Tibial artery (tissue), 4 donors: ENCODE results near the gene FAM219A.
"Not testable (repeated sequence)": the region's sequence is repeated elsewhere in the genome, so short reads cannot be mapped to it uniquely, and the experiment has no call there.

Experiments used
- DNase-seq, 2 donors: peaks; one replicate each; pipeline ENCODE4 v3.0.0-alpha.2; 2019
- H3K27ac ChIP-seq, 2 donors: fragments of 200-600 bp; sonication (generic) in 1 of 2; 1 replicate in 1 of 2; 2 replicates in 1 of 2; pipeline ENCODE4 v1.5.1; 2018 to 2019; ENCODE audit warnings: mild to moderate bottlenecking in 1 of 2
- H3K27me3 ChIP-seq, 2 donors: fragments of 200-600 bp; sonication (generic) in 1 of 2; one replicate each; pipeline versions ENCODE4 v1.5.1 to v1.6.0; 2016 to 2019
- H3K36me3 ChIP-seq, 3 donors: fragments of 200-600 bp; sonication (generic) in 2 of 3; one replicate each; pipeline ENCODE4 v1.5.1; 2016 to 2019; ENCODE audit warnings: mild to moderate bottlenecking in 2 of 3
- H3K4me1 ChIP-seq, 4 donors: fragments of 200-600 bp; sonication (generic) in 2 of 4; 1 replicate in 3 of 4; 2 replicates in 1 of 4; pipeline ENCODE4 v1.5.1; 2016 to 2019
- H3K4me3 ChIP-seq, 2 donors: fragments of 200-600 bp; sonication (generic) in 1 of 2; 1 replicate in 1 of 2; 2 replicates in 1 of 2; pipeline ENCODE4 v1.5.1; 2018 to 2019; ENCODE audit warnings: mild to moderate bottlenecking in 2 of 2
- H3K9me3 ChIP-seq, 3 donors: fragments of 200-600 bp; sonication (generic) in 1 of 3; one replicate each; pipeline ENCODE4 v1.5.1; 2016 to 2019
- intact Hi-C: fragments of 100-400 bp; cut with DNase I; formaldehyde crosslinking; loops from one replicate; pipeline ENCODE4 v1.15.0; 2023; ENCODE audit warnings: low total_unique reads
- TF ChIP-seq, protein P1 (sequence below), 2 experiments: fragments of 200-600 bp in 1 of 2; fragments of 450-650 bp in 1 of 2; IDR thresholded peaks; one replicate each; pipeline ENCODE4 v1.5.1; 2017 to 2019; ENCODE audit warnings: antibody characterized with exemption in 2 of 2, mild to moderate bottlenecking in 1 of 2, moderate library complexity in 1 of 2

Gene FAM219A

DNA sequence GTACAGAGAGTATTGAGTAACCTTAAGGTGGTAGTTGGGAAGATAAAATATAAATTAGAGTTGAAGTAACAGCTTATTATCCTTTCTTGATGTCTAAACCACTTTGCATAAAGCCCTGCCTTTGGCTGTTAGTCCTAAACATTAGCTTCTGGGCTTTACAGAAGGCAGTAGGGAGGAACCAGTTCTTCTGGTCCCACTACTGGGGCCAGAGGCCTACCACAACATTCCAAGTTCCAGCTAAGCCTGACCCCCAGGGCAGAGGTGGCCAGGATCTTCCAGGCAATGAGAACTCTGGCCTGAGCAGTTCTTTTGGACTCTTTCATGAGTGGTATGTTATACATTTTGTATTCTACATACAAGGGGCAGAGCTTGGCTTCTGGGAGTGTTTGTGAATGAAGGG, 26.3 kb upstream of the FAM219A start:
- H3K27ac ChIP-seq = no peak overlapping the region
- intact Hi-C loops = no loop called here
- peaks cover 0 to 6% (median 0%) of the 10 kb centered on the region in 4 donors for H3K4me1 ChIP-seq
- no peak for DNase-seq
- H3K4me3 ChIP-seq = no peak overlapping the region
- H3K9me3 ChIP-seq = no peaks in the 10 kb centered on the region
- TF ChIP-seq, protein P1, sequence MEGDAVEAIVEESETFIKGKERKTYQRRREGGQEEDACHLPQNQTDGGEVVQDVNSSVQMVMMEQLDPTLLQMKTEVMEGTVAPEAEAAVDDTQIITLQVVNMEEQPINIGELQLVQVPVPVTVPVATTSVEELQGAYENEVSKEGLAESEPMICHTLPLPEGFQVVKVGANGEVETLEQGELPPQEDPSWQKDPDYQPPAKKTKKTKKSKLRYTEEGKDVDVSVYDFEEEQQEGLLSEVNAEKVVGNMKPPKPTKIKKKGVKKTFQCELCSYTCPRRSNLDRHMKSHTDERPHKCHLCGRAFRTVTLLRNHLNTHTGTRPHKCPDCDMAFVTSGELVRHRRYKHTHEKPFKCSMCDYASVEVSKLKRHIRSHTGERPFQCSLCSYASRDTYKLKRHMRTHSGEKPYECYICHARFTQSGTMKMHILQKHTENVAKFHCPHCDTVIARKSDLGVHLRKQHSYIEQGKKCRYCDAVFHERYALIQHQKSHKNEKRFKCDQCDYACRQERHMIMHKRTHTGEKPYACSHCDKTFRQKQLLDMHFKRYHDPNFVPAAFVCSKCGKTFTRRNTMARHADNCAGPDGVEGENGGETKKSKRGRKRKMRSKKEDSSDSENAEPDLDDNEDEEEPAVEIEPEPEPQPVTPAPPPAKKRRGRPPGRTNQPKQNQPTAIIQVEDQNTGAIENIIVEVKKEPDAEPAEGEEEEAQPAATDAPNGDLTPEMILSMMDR (IDR thresholded peaks at IDR 0.05) = no peak
- no peaks in the 10 kb centered on the region for H3K27me3 ChIP-seq
- no peaks in the 10 kb centered on the region for H3K36me3 ChIP-seq

- H3K36me3 ChIP-seq, H3K9me3 ChIP-seq, H3K27ac ChIP-seq, intact Hi-C loops, DNase-seq, H3K27me3 ChIP-seq, H3K4me1 ChIP-seq, H3K4me3 ChIP-seq: not testable (repeated sequence)
Measured at GRCh38 chr9:34482746-34483145, 24.4 kb upstream of the FAM219A start.

DNA sequence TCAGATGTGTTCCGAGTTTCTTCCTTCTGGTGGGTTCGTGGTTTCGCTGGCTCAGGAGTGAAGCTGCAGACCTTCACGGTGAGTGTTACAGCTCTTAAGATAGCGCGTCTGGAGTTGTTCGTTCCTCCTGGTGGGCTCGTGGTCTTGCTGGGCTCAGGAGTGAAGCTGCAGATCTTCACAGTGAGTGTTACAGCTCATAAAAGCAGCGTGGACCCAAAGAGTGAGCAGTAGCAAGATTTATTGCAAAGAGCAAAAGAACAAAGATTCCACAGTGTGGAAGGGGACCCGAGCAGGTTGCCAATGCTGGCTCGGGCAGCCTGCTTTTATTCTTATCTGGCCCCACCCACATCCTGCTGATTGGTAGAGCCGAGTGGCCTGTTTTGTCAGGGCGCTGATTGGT, 23.2 kb upstream of the FAM219A start:
- H3K4me3 ChIP-seq, intact Hi-C loops, H3K4me1 ChIP-seq, H3K36me3 ChIP-seq, H3K27me3 ChIP-seq, H3K27ac ChIP-seq, DNase-seq, H3K9me3 ChIP-seq: not testable (repeated sequence)

DNA sequence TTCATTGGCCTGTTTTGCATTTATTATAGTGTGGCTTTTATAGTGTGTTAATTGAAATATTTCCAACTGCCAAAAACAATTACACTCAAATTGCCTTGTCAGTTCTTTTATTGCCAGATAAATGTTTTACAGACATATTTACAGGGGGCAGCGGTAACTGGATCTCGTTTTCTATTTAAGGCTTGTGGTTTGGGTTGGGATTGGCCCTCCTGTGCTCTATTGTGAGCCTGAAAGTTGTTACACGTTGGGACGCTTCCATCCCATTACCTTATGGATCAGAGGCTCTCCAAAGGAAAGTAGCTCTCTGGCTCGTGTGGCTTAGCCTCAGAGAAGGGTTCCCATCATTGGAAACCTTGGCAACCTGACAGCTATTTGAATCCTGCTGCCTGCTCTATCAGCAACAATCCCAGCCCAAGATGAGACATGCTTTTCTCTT, 21.1 kb upstream of the FAM219A start:
- DNase-seq = no peak
- no peak overlapping the region for H3K27ac ChIP-seq
- H3K9me3 ChIP-seq = no peaks in the 10 kb centered on the region
- intact Hi-C loops = no loop called here
- H3K27me3 ChIP-seq = peaks cover 0 to 5% of the 10 kb centered on the region in 2 donors
- no peak overlapping the region for H3K4me3 ChIP-seq
- TF ChIP-seq, protein P1 (IDR thresholded peaks at IDR 0.05) = no peak
- H3K4me1 ChIP-seq = no peaks in the 10 kb centered on the region
- H3K36me3 ChIP-seq = no peaks in the 10 kb centered on the region

DNA sequence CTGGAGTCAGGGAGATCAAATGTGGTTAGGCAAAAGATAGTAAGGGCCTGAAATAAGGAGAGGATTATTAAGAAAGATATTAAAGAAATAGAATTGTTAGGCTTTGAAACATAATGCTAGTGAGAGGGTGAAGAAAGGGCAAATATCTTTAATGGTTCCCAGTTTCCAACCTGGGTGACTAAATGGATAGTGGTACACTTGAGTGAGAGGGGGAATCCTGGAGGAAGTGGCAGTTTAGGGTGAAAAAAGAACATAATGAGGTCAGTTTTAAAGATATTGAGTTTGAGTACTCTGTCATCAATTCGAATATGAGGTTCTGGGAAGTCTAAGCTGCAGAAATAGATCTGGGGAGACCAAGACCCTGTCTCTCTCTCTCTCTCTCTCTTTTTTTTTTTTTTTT, 19.2 kb upstream of the FAM219A start:
- intact Hi-C loops = no loop called here
- Histone ChIP-seq H3K9me3 (no peaks in the 10 kb centered on the region), H3K27ac (no peak overlapping the region), H3K27me3 (peaks cover 0 to 16% of the 10 kb centered on the region in 2 donors), H3K36me3 (no peaks in the 10 kb centered on the region), H3K4me1 (no peaks in the 10 kb centered on the region), H3K4me3 (no peak overlapping the region)
- DNase-seq = no peak
- TF ChIP-seq, protein P1 (IDR thresholded peaks at IDR 0.05) = no peak

DNA sequence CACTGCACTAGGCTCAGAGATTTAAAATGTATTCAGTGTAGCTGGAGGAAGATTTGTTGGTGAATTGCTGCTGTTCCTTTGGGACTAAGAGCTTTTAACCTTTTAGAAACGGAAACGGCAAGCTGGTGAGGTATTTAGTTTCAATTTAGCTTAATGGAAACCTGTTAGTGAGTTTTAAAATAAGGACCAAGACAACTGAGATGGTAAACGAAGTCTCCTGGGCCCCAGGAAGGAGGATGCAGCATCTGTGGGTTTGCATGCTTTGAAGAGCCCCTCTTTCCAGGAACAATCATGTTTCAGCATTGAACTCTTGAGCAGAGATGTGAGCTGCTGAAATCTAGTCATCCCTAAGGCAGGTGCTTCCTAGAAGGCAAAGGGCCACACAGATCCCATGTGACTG, 16.7 kb upstream of the FAM219A start:
- H3K27me3 ChIP-seq = peaks cover 0 to 16% of the 10 kb centered on the region in 2 donors
- DNase-seq = no peak
- TF ChIP-seq, protein P1 (IDR thresholded peaks at IDR 0.05) = no peak
- H3K27ac ChIP-seq = no peak overlapping the region
- intact Hi-C loops = no loop called here
- H3K4me3 ChIP-seq = no peak overlapping the region
- no peaks in the 10 kb centered on the region for H3K4me1 ChIP-seq
- no peaks in the 10 kb centered on the region for H3K36me3 ChIP-seq
- no peaks in the 10 kb centered on the region for H3K9me3 ChIP-seq

GRCh38 chr9:34465468-34465867, 7.1 kb upstream of the FAM219A start:
- Histone ChIP-seq H3K27me3 (no peaks in the 10 kb centered on the region), H3K36me3 (no peaks in the 10 kb centered on the region), H3K9me3 (no peaks in the 10 kb centered on the region), H3K27ac (no peak overlapping the region), H3K4me1 (peaks cover 0 to 13% (median 3%) of the 10 kb centered on the region in 4 donors), H3K4me3 (no peak overlapping the region)
- intact Hi-C loops = no loop called here
- TF ChIP-seq, protein P1 (IDR thresholded peaks at IDR 0.05) = no peak
- DNase-seq = no peak
